ENCODE data around the gene GRAMD2B.
"Not testable (repeated sequence)": the region's sequence is repeated elsewhere in the genome, so short reads cannot be mapped to it uniquely, and the experiment has no call there.

The GRAMD2B gene

DNA sequence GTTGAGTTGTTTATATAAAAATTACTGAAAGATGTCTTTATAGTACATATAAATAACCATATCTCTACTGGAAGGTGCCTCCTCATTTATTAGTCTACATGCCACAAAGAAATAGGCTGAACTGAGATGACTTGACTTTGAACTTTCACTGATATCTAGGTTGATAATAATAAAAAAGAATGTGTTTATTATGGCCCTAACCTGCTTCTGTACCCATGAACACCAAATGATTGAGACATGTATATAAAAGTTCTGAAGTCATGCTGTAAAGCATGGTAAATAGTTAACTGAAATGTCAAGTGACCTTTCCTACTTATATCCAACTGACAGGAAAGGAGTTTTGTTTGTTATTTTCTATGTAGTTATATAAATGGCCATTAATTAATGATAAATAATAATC lies 33.2 kb upstream of the GRAMD2B start:
- no peaks in the 10 kb centered on the region for H3K9me3 ChIP-seq (ENCODE audit: control insufficient read depth in 2 of 2, low read length in 2 of 2)
- H3K4me1 ChIP-seq (ENCODE audit: control insufficient read depth in 2 of 2, insufficient read depth in 2 of 2, low read length in 2 of 2): peaks cover 4 to 22% of the 10 kb centered on the region in 2 donors
- H3K27ac ChIP-seq (ENCODE audit: low read depth in 2 of 2, low read length in 2 of 2): peak overlapping the region; percentile 62 to 71
- H3K4me3 ChIP-seq (ENCODE audit: low read length in 2 of 2): no peak overlapping the region
- H3K9ac ChIP-seq (ENCODE audit: low read depth in 1 of 2, low read length in 2 of 2): no peak overlapping the region
- H3K36me3 ChIP-seq (ENCODE audit: control insufficient read depth in 2 of 2, insufficient read depth in 2 of 2, low read length in 2 of 2): no peaks in the 10 kb centered on the region
- no peaks in the 10 kb centered on the region for H3K27me3 ChIP-seq (ENCODE audit: control insufficient read depth in 2 of 2, insufficient read depth in 2 of 2, low read length in 2 of 2)

DNA sequence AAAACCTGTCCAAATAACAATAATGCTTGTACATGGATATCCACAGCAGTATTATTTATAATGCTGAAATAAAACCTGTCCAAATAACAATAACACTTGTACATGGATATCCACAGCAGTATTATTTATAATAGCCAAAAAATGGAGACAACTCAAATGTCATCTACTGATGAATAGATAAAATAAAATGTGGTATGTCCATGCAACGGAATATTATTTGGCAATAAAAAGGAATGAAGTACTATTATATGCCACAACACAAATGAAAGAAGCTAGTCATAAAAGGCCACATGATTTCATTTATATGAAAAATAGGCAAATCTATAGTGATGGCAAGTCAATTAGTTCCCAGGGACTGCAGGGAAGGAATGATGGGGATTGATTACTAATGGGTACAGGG lies 31.8 kb upstream of the GRAMD2B start:
- no peaks in the 10 kb centered on the region for H3K27me3 ChIP-seq (ENCODE audit: control insufficient read depth in 2 of 2, insufficient read depth in 2 of 2, low read length in 2 of 2)
- no peak overlapping the region for H3K9ac ChIP-seq (ENCODE audit: low read depth in 1 of 2, low read length in 2 of 2)
- H3K27ac ChIP-seq (ENCODE audit: low read depth in 2 of 2, low read length in 2 of 2): no peak overlapping the region
- H3K9me3 ChIP-seq (ENCODE audit: control insufficient read depth in 2 of 2, low read length in 2 of 2): no peaks in the 10 kb centered on the region
- H3K36me3 ChIP-seq (ENCODE audit: control insufficient read depth in 2 of 2, insufficient read depth in 2 of 2, low read length in 2 of 2): no peaks in the 10 kb centered on the region
- H3K4me3 ChIP-seq (ENCODE audit: low read length in 2 of 2): no peak overlapping the region
- H3K4me1 ChIP-seq (ENCODE audit: control insufficient read depth in 2 of 2, insufficient read depth in 2 of 2, low read length in 2 of 2): peaks cover 3 to 10% of the 10 kb centered on the region in 2 donors

DNA sequence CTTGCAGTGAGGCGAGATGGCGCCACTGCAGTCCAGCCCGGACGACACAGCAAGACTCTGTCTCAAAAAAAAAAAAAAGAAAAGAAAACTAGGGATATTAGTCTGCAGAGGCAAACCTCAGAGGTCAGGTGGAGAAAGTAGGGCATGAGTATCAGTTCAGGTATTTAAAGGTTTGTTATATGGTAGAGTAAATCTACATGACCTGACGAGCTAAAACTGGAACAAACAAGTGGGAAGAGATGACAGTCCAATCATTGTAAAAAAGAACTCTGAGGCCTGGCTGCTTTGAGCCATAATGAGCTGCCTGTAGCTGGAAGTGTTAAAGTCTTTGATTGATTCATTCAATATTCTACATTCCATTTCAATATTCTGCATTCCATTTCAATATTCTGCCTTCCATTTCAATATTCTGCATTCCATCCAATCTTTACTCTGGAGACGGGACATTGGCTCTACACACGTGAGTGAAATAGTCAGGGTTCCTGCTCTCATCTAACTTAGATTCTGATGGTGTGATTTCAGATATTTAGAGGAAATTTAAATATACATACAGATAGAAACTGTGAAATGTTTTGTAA lies 28.9 kb upstream of the GRAMD2B start:
- Histone ChIP-seq H3K27me3 (ENCODE audit: control insufficient read depth in 2 of 2, insufficient read depth in 2 of 2, low read length in 2 of 2) (no peaks in the 10 kb centered on the region), H3K9me3 (ENCODE audit: control insufficient read depth in 2 of 2, low read length in 2 of 2) (no peaks in the 10 kb centered on the region), H3K9ac (ENCODE audit: low read depth in 1 of 2, low read length in 2 of 2) (no peak overlapping the region), H3K4me1 (ENCODE audit: control insufficient read depth in 2 of 2, insufficient read depth in 2 of 2, low read length in 2 of 2) (peaks cover 0 to 2% of the 10 kb centered on the region in 2 donors), H3K4me3 (ENCODE audit: low read length in 2 of 2) (no peak overlapping the region), H3K36me3 (ENCODE audit: control insufficient read depth in 2 of 2, insufficient read depth in 2 of 2, low read length in 2 of 2) (no peaks in the 10 kb centered on the region), H3K27ac (ENCODE audit: low read depth in 2 of 2, low read length in 2 of 2) (no peak overlapping the region)

DNA sequence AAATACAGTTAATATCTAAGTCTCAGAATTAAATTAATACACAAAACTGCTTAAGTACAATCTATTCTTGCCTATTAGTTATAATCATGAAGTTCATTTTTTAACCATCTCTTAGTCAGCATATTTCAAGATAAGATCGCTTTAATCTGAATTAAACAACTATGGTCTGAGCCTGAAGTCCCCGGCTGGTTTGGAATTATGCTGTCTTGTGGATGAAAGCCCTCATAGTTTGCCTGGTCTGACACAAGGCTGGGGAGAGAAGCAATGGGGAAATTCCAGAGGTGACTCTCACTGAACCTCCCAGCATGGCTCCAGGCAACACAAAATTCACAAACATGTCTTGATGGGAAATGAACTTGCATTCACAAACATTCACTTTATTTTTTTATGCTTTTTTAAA lies 28.0 kb upstream of the GRAMD2B start:
- Histone ChIP-seq H3K27ac (ENCODE audit: low read depth in 2 of 2, low read length in 2 of 2) (no peak overlapping the region), H3K9me3 (ENCODE audit: control insufficient read depth in 2 of 2, low read length in 2 of 2) (no peaks in the 10 kb centered on the region), H3K36me3 (ENCODE audit: control insufficient read depth in 2 of 2, insufficient read depth in 2 of 2, low read length in 2 of 2) (no peaks in the 10 kb centered on the region), H3K4me3 (ENCODE audit: low read length in 2 of 2) (no peak overlapping the region), H3K27me3 (ENCODE audit: control insufficient read depth in 2 of 2, insufficient read depth in 2 of 2, low read length in 2 of 2) (no peaks in the 10 kb centered on the region), H3K9ac (ENCODE audit: low read depth in 1 of 2, low read length in 2 of 2) (no peak overlapping the region), H3K4me1 (ENCODE audit: control insufficient read depth in 2 of 2, insufficient read depth in 2 of 2, low read length in 2 of 2) (no peaks in the 10 kb centered on the region)

DNA sequence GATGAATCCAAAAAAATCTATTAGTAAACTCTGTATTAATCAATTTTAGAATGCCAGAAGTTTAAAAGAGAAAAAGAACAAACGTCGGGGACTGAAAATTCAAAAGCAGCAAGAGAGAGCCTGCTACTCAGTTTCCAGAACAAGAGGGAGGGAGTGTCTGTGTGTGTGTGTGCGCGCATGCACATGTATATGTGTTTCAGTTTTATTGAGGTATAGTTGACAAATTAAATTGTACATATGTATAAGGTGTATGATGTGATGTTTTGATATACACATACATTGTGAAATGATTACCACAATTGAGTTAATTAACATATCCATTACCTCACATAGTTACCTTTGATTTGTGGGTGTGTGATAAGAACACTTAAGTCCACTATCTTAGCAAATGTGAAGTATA lies 27.6 kb upstream of the GRAMD2B start:
- H3K27me3 ChIP-seq (ENCODE audit: control insufficient read depth in 2 of 2, insufficient read depth in 2 of 2, low read length in 2 of 2): no peaks in the 10 kb centered on the region
- no peak overlapping the region for H3K9ac ChIP-seq (ENCODE audit: low read depth in 1 of 2, low read length in 2 of 2)
- no peaks in the 10 kb centered on the region for H3K36me3 ChIP-seq (ENCODE audit: control insufficient read depth in 2 of 2, insufficient read depth in 2 of 2, low read length in 2 of 2)
- H3K4me3 ChIP-seq (ENCODE audit: low read length in 2 of 2): no peak overlapping the region
- H3K4me1 ChIP-seq (ENCODE audit: control insufficient read depth in 2 of 2, insufficient read depth in 2 of 2, low read length in 2 of 2): no peaks in the 10 kb centered on the region
- H3K27ac ChIP-seq (ENCODE audit: low read depth in 2 of 2, low read length in 2 of 2): no peak overlapping the region
- H3K9me3 ChIP-seq (ENCODE audit: control insufficient read depth in 2 of 2, low read length in 2 of 2): peaks cover 0 to 3% of the 10 kb centered on the region in 2 donors

DNA sequence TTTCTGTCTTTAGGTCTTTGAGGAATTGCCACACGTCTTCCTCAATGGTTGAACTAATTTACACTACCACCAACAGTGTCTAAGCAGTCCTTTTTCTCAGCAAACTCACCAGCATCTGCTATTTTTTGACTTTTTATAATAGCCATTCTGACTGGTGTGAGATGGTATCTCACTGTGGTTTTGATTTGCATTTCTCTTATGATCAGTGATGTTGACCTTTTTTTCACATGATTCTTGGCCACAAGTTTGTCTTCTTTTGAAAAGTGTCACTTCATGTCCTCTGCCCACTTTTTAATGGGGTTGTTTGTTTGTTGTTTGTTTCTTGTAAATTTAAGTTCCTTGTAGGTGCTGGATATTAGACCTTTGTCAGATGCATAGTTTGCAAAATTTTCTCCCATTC lies 26.5 kb upstream of the GRAMD2B start:
- not testable (repeated sequence) for H3K4me3 ChIP-seq (ENCODE audit: low read length in 2 of 2); H3K9ac ChIP-seq (ENCODE audit: low read depth in 1 of 2, low read length in 2 of 2); H3K27me3 ChIP-seq (ENCODE audit: control insufficient read depth in 2 of 2, insufficient read depth in 2 of 2, low read length in 2 of 2); H3K4me1 ChIP-seq (ENCODE audit: control insufficient read depth in 2 of 2, insufficient read depth in 2 of 2, low read length in 2 of 2); H3K9me3 ChIP-seq (ENCODE audit: control insufficient read depth in 2 of 2, low read length in 2 of 2); H3K27ac ChIP-seq (ENCODE audit: low read depth in 2 of 2, low read length in 2 of 2); H3K36me3 ChIP-seq (ENCODE audit: control insufficient read depth in 2 of 2, insufficient read depth in 2 of 2, low read length in 2 of 2)

DNA sequence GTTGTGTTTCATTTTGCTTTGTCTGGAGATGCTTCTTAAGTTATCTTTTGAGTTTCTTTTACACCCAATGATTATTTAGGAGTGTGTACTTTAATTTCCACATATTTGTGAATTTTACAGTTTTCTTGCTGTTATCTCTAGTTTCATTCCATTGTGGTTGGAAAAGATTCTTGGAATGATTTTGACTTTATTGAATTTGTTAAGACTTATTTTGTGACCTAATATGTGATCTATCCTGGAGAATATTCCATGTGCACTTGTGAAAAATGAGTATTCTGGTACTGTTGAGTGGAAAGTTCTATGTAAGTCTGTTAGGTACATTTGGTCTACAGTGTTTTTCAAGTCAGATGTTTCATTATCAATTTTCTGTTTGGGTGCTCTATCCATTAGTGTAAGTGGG lies 24.4 kb upstream of the GRAMD2B start:
- Histone ChIP-seq H3K4me1 (ENCODE audit: control insufficient read depth in 2 of 2, insufficient read depth in 2 of 2, low read length in 2 of 2) (no peaks in the 10 kb centered on the region), H3K27ac (ENCODE audit: low read depth in 2 of 2, low read length in 2 of 2) (no peak overlapping the region), H3K9me3 (ENCODE audit: control insufficient read depth in 2 of 2, low read length in 2 of 2) (peaks cover 0 to 6% of the 10 kb centered on the region in 2 donors), H3K36me3 (ENCODE audit: control insufficient read depth in 2 of 2, insufficient read depth in 2 of 2, low read length in 2 of 2) (no peaks in the 10 kb centered on the region), H3K27me3 (ENCODE audit: control insufficient read depth in 2 of 2, insufficient read depth in 2 of 2, low read length in 2 of 2) (no peaks in the 10 kb centered on the region), H3K9ac (ENCODE audit: low read depth in 1 of 2, low read length in 2 of 2) (no peak overlapping the region), H3K4me3 (ENCODE audit: low read length in 2 of 2) (no peak overlapping the region)

DNA sequence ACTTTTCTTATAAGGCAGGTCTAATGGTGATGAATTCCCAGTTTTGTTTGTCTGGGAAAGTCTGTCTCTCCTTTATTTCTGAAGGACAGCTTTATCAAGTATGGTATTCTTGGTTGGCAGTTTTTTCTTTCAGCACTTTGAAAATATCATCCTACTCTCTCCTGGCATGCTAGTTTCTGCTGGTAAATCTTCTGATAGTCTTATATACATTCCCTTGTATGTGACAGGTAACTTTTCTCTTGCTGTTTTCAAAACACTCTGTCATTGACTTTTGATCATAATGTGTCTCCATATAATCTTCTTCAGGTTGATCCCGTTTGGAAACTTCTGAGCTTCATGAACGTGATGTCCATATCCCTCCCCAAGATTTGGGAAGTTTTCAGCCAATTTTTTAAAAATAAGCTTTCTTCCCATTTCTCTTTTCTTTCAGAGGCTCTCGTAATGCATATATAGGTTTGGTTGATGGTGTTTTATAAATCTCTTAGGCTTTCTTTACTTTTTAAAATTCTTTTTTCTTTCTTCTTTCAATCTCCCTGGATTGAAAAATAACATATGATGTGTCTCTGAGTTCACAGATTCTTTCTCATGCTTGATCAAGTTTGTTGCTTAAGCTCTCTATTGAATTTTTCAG lies 22.5 kb upstream of the GRAMD2B start:
- Histone ChIP-seq H3K27ac (ENCODE audit: low read depth in 2 of 2, low read length in 2 of 2) (no peak overlapping the region), H3K9me3 (ENCODE audit: control insufficient read depth in 2 of 2, low read length in 2 of 2) (peaks cover 0 to 6% of the 10 kb centered on the region in 2 donors), H3K27me3 (ENCODE audit: control insufficient read depth in 2 of 2, insufficient read depth in 2 of 2, low read length in 2 of 2) (no peaks in the 10 kb centered on the region), H3K36me3 (ENCODE audit: control insufficient read depth in 2 of 2, insufficient read depth in 2 of 2, low read length in 2 of 2) (no peaks in the 10 kb centered on the region), H3K4me3 (ENCODE audit: low read length in 2 of 2) (no peak overlapping the region), H3K4me1 (ENCODE audit: control insufficient read depth in 2 of 2, insufficient read depth in 2 of 2, low read length in 2 of 2) (no peaks in the 10 kb centered on the region), H3K9ac (ENCODE audit: low read depth in 1 of 2, low read length in 2 of 2) (no peak overlapping the region)

DNA sequence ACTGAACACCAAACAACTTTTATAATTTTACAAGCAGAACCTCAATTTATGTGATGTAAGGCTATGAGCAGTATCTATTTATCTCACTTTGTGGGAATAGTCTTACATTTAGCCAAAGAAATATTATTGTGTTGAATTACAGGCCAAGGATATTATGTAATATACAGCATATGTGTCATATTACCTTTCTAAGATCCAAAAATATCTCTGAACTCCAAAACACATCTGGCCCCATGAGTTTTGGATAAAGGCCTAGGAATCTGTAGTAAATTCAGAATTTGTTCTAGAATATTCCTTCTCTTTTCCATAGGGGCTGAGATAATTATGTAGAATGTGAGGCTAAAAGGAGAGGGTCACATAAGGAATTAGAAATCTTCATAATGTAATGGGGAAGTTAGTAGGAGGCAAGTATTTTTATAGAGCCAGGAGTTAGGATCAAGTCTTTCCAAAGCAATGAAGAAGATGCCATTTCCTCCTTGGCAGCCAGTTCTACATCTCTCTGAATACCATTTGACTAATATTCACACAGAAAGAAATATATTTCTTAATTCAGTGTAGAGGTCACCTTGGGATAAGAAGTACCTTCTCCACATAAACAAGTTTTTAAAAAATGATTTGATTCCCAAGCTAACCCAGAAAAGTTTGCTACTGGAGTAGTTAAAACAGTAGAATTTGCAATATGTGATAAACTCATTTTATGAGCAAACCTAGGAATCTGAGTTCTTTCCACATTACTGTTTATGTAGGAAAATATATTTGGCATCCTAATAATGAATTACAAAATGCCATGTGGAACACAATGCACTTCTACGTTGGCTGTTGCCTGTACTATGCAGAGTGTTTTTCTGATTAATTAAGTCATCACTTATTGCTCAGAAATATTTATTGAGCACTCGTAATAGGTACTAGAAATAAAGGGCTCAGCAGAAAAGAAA lies 20.3 kb upstream of the GRAMD2B start:
- H3K27ac ChIP-seq (ENCODE audit: low read depth in 2 of 2, low read length in 2 of 2): no peak overlapping the region
- H3K36me3 ChIP-seq (ENCODE audit: control insufficient read depth in 2 of 2, insufficient read depth in 2 of 2, low read length in 2 of 2): no peaks in the 10 kb centered on the region
- H3K4me1 ChIP-seq (ENCODE audit: control insufficient read depth in 2 of 2, insufficient read depth in 2 of 2, low read length in 2 of 2): no peaks in the 10 kb centered on the region
- H3K9me3 ChIP-seq (ENCODE audit: control insufficient read depth in 2 of 2, low read length in 2 of 2): peaks cover 0 to 6% of the 10 kb centered on the region in 2 donors
- no peak overlapping the region for H3K9ac ChIP-seq (ENCODE audit: low read depth in 1 of 2, low read length in 2 of 2)
- H3K4me3 ChIP-seq (ENCODE audit: low read length in 2 of 2): no peak overlapping the region
- H3K27me3 ChIP-seq (ENCODE audit: control insufficient read depth in 2 of 2, insufficient read depth in 2 of 2, low read length in 2 of 2): no peaks in the 10 kb centered on the region

DNA sequence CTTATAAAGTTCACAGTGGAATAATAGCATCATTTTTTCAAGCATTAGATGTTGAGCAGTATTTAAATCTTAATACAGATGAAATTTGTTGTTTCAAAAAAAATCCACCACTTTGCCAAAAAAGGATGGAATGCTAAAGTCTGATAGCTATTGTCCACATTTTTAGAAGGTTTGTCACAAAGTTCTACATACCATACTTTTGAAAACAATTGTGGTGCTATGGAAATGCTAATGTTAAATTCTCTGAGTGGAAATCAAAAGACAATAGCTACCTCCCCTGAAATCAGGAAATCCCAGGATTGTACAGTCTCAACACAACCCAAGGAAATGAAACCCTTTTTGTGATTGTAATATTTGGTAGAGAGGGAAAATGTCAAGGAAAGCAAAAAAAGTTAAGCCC lies 19.3 kb upstream of the GRAMD2B start:
- H3K9me3 ChIP-seq (ENCODE audit: control insufficient read depth in 2 of 2, low read length in 2 of 2): peaks cover 0 to 6% of the 10 kb centered on the region in 2 donors
- no peaks in the 10 kb centered on the region for H3K27me3 ChIP-seq (ENCODE audit: control insufficient read depth in 2 of 2, insufficient read depth in 2 of 2, low read length in 2 of 2)
- no peaks in the 10 kb centered on the region for H3K4me1 ChIP-seq (ENCODE audit: control insufficient read depth in 2 of 2, insufficient read depth in 2 of 2, low read length in 2 of 2)
- peaks cover 0 to 3% of the 10 kb centered on the region in 2 donors for H3K36me3 ChIP-seq (ENCODE audit: control insufficient read depth in 2 of 2, insufficient read depth in 2 of 2, low read length in 2 of 2)
- H3K27ac ChIP-seq (ENCODE audit: low read depth in 2 of 2, low read length in 2 of 2): no peak overlapping the region
- H3K4me3 ChIP-seq (ENCODE audit: low read length in 2 of 2): no peak overlapping the region
- H3K9ac ChIP-seq (ENCODE audit: low read depth in 1 of 2, low read length in 2 of 2): no peak overlapping the region
